Panc1 (cell line): ENCODE results near the gene ELMO1. TPM values are rescaled to one million over a fixed set of nuclear protein-coding genes. Genes with fewer than 3 reads are reported as not detected.

Experiments used
- ATAC-seq: fragments of 200-7000 bp; cut with Tn5 transposase; 2 replicates; pipeline ENCODE4 v1.9.1; 2020; ENCODE audit warnings: mild to moderate bottlenecking, moderate library complexity
- BruUV-seq: library from RNA; stranded (reverse); fragments of 400-500 nt; replicated peaks from 2 replicates; lab custom pipeline; 2021; lab: Mats Ljungman, UMichigan
- CTCF ChIA-PET: fragments of 300-600 bp; sonication (Branson Sonifier 250); formaldehyde crosslinking; loops from one replicate; lab custom pipeline; 2022; ENCODE audit warnings: antibody characterized with exemption; lab: Charles Lee
- POLR2A ChIA-PET: fragments of 300-600 bp; sonication (Branson Sonifier 250); formaldehyde crosslinking; loops from one replicate; lab custom pipeline; 2022; ENCODE audit warnings: antibody characterized with exemption; lab: Charles Lee
- DNase-seq: peaks from one replicate; pipeline ENCODE4 v3.0.0-alpha.2; 2010; ENCODE audit warnings: low read depth, low spot score
- H3K27ac ChIP-seq: 2 replicates; pipeline ENCODE4 v1.5.1; 2011; ENCODE audit warnings: mild to moderate bottlenecking, low read length, inconsistent platforms
- H3K27me3 ChIP-seq: fragments of 200-500 bp; sonication (Bioruptor generic); 2 replicates; pipeline ENCODE4 v1.6.0; 2014; ENCODE audit warnings: low read length, inconsistent platforms; ENCODE audit not compliant: control insufficient read depth, insufficient read depth
- H3K36me3 ChIP-seq: fragments of 200-500 bp; sonication (Bioruptor generic); 2 replicates; pipeline ENCODE4 v1.5.1; 2014; ENCODE audit warnings: inconsistent platforms, mild to moderate bottlenecking, low read length, moderate library complexity; ENCODE audit not compliant: control insufficient read depth, insufficient read depth
- H3K4me1 ChIP-seq: 2 replicates; pipeline ENCODE4 v1.5.1; 2011; ENCODE audit warnings: inconsistent platforms, mild to moderate bottlenecking, low read length, moderate library complexity; ENCODE audit not compliant: control insufficient read depth, insufficient read depth
- H3K4me3 ChIP-seq, 2 experiments: 2 replicates each; pipeline ENCODE4 v1.5.1; 2011 to 2012; ENCODE audit warnings: low read depth in 2 of 2, low read length in 2 of 2, mild to moderate bottlenecking in 2 of 2, inconsistent platforms in 1 of 2, moderate library complexity in 1 of 2
- H3K9me3 ChIP-seq: fragments of 200-500 bp; sonication (Bioruptor generic); 2 replicates; pipeline ENCODE4 v1.5.1; 2014; ENCODE audit warnings: low read depth, mild to moderate bottlenecking, inconsistent platforms, low read length, moderate library complexity; ENCODE audit not compliant: control insufficient read depth, insufficient read depth
- CTCF ChIP-seq: fragments of 450-650 bp; IDR thresholded peaks from 2 replicates; pipeline ENCODE4 v1.5.1; 2017; ENCODE audit warnings: mild to moderate bottlenecking
- POLR2AphosphoS5 ChIP-seq: IDR thresholded peaks from 2 replicates; pipeline ENCODE4 v1.6.1; 2012; ENCODE audit warnings: mild to moderate bottlenecking, low read depth, low read length, moderate library complexity
- SIN3A ChIP-seq: IDR thresholded peaks from 2 replicates; pipeline ENCODE4 v1.6.1; 2012; ENCODE audit warnings: low read depth, mild to moderate bottlenecking, low read length, moderate library complexity, borderline replicate concordance; ENCODE audit not compliant: insufficient read depth
- TCF7L2 ChIP-seq: IDR thresholded peaks from 2 replicates; pipeline ENCODE4 v1.6.1; 2011; ENCODE audit warnings: mild to moderate bottlenecking, low read depth, low read length, inconsistent platforms
- in situ Hi-C: cut with HindIII; loops from 2 replicates; pipeline ENCODE4 v1.10.0; 2016; ENCODE audit warnings: low sequenced_read_pairs, low pct_unique_long_range_greater_than_20kb
- intact Hi-C: fragments of 100-400 bp; cut with micrococcal nuclease; formaldehyde crosslinking; loops from one replicate; pipeline ENCODE4 v1.10.0; 2022; ENCODE audit not compliant: unreplicated experiment
- total RNA-seq: library from RNA; stranded (reverse); gene quantifications from one replicate; pipeline ENCODE4 v1.2.1, GENCODE V29; 2021; ENCODE audit not compliant: unreplicated experiment
- TF ChIP-seq, protein P1 (sequence below), 2 experiments: IDR thresholded peaks; 2 replicates each; pipeline ENCODE4 v1.6.1; 2011 to 2012; ENCODE audit warnings: low read depth in 2 of 2, control low read depth in 1 of 2, low read length in 1 of 2, mild to moderate bottlenecking in 1 of 2, moderate library complexity in 1 of 2; ENCODE audit not compliant: insufficient read depth in 1 of 2

ELMO1 gene
- total RNA-seq, 1 experiment from 2014 or later = 0.80 TPM

GRCh38 chr7:37234334-37234733 is 214.3 kb downstream of the ELMO1 start:
- ChIA-PET CTCF (interaction anchor here (0.6 to 0.8 kb wide), 3 partner anchors 255 to 599 kb away, joined by 3 to 4 read pairs (median 3); no protein-coding TSS in a partner anchor), POLR2A (no interaction called here)
- H3K27ac ChIP-seq = no peak overlapping the region
- TF ChIP-seq CTCF = no peak
- no peak for TF ChIP-seq TCF7L2
- no peak for TF ChIP-seq SIN3A
- TF ChIP-seq, protein P1, sequence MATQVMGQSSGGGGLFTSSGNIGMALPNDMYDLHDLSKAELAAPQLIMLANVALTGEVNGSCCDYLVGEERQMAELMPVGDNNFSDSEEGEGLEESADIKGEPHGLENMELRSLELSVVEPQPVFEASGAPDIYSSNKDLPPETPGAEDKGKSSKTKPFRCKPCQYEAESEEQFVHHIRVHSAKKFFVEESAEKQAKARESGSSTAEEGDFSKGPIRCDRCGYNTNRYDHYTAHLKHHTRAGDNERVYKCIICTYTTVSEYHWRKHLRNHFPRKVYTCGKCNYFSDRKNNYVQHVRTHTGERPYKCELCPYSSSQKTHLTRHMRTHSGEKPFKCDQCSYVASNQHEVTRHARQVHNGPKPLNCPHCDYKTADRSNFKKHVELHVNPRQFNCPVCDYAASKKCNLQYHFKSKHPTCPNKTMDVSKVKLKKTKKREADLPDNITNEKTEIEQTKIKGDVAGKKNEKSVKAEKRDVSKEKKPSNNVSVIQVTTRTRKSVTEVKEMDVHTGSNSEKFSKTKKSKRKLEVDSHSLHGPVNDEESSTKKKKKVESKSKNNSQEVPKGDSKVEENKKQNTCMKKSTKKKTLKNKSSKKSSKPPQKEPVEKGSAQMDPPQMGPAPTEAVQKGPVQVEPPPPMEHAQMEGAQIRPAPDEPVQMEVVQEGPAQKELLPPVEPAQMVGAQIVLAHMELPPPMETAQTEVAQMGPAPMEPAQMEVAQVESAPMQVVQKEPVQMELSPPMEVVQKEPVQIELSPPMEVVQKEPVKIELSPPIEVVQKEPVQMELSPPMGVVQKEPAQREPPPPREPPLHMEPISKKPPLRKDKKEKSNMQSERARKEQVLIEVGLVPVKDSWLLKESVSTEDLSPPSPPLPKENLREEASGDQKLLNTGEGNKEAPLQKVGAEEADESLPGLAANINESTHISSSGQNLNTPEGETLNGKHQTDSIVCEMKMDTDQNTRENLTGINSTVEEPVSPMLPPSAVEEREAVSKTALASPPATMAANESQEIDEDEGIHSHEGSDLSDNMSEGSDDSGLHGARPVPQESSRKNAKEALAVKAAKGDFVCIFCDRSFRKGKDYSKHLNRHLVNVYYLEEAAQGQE (IDR thresholded peaks at IDR 0.05; ENCODE audit: insufficient read depth in 1 of 2, low read depth in 2 of 2, low read length in 1 of 2) = no peak
- TF ChIP-seq POLR2AphosphoS5 = no peak
- H3K4me1 ChIP-seq = no peaks in the 10 kb centered on the region
- no peak for DNase-seq
- peaks cover 47% of the 10 kb centered on the region for H3K27me3 ChIP-seq
- intact Hi-C loops (loop anchor here (5.0 kb wide), 1 partner anchor 263 kb away; no protein-coding TSS in a partner anchor), in situ Hi-C loops (no loop called here)
- no peak overlapping the region for H3K4me3 ChIP-seq
- no peaks in the 10 kb centered on the region for H3K36me3 ChIP-seq
- H3K9me3 ChIP-seq = no peaks in the 10 kb centered on the region
- ATAC-seq = no peak
- BruUV-seq = no TSS peak

GRCh38 chr7:37231613-37232012 is 217.1 kb downstream of the ELMO1 start:
- H3K4me1 ChIP-seq = no peaks in the 10 kb centered on the region
- DNase-seq (no peak), ATAC-seq (no peak)
- no peak overlapping the region for H3K27ac ChIP-seq
- TF ChIP-seq CTCF (no peak), SIN3A (no peak), TCF7L2 (no peak), POLR2AphosphoS5 (no peak)
- TF ChIP-seq, protein P1 (IDR thresholded peaks at IDR 0.05; ENCODE audit: insufficient read depth in 1 of 2, low read depth in 2 of 2, low read length in 1 of 2) = no peak
- intact Hi-C loops (loop anchor here (5.0 kb wide), 1 partner anchor 266 kb away; no protein-coding TSS in a partner anchor), in situ Hi-C loops (no loop called here)
- no TSS peak for BruUV-seq
- no peaks in the 10 kb centered on the region for H3K36me3 ChIP-seq
- ChIA-PET POLR2A (no interaction called here), CTCF (no interaction called here)
- H3K4me3 ChIP-seq = no peak overlapping the region
- H3K27me3 ChIP-seq = peaks cover 55% of the 10 kb centered on the region
- no peaks in the 10 kb centered on the region for H3K9me3 ChIP-seq
